Measurements from ENCODE around the gene KRABD2.

DNA sequence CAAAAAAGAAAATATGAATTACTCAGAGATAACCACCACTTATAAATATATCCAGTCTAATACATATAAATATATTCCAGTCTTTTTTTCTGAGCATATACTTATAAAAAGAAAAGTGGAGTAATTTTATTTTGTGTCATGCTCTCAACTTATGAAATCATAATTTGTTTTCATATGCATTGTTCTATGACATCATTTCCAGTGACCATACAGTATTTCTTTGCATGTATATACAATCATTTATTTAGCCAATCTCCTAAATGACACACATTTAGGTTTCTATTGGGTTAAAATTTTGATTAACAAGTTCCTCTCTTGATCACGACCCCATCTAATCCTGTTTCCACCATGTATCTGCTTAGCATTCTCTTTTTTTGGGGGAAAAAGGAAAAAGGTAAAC lies 42.8 kb upstream of the KRABD2 start:
- TF ChIP-seq, protein P1, sequence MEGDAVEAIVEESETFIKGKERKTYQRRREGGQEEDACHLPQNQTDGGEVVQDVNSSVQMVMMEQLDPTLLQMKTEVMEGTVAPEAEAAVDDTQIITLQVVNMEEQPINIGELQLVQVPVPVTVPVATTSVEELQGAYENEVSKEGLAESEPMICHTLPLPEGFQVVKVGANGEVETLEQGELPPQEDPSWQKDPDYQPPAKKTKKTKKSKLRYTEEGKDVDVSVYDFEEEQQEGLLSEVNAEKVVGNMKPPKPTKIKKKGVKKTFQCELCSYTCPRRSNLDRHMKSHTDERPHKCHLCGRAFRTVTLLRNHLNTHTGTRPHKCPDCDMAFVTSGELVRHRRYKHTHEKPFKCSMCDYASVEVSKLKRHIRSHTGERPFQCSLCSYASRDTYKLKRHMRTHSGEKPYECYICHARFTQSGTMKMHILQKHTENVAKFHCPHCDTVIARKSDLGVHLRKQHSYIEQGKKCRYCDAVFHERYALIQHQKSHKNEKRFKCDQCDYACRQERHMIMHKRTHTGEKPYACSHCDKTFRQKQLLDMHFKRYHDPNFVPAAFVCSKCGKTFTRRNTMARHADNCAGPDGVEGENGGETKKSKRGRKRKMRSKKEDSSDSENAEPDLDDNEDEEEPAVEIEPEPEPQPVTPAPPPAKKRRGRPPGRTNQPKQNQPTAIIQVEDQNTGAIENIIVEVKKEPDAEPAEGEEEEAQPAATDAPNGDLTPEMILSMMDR (IDR thresholded peaks at IDR 0.05), result no peak
- TF ChIP-seq EZH2phosphoT487 (IDR thresholded peaks at IDR 0.05), result no peak
- no peak for TF ChIP-seq EZH2 (IDR thresholded peaks at IDR 0.05)

Data from neural progenitor cell (in vitro differentiated cells).